Epithelial cell of alveolus of lung (primary cell): ENCODE measurements around the gene SLC25A11. TPM values are rescaled to one million over a fixed set of nuclear protein-coding genes. Genes with fewer than 3 reads are reported as not detected.

ENCODE experiments used
- total RNA-seq: library from RNA; depleted of rRNA; stranded (reverse); fragments of >200 nt; gene quantifications from 2 replicates; pipeline ENCODE4 v1.2.1, GENCODE V29; 2015

SLC25A11 gene, protein sequence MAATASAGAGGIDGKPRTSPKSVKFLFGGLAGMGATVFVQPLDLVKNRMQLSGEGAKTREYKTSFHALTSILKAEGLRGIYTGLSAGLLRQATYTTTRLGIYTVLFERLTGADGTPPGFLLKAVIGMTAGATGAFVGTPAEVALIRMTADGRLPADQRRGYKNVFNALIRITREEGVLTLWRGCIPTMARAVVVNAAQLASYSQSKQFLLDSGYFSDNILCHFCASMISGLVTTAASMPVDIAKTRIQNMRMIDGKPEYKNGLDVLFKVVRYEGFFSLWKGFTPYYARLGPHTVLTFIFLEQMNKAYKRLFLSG
- total RNA-seq = 52.3 and 67.7 TPM in 2 replicates

DNA sequence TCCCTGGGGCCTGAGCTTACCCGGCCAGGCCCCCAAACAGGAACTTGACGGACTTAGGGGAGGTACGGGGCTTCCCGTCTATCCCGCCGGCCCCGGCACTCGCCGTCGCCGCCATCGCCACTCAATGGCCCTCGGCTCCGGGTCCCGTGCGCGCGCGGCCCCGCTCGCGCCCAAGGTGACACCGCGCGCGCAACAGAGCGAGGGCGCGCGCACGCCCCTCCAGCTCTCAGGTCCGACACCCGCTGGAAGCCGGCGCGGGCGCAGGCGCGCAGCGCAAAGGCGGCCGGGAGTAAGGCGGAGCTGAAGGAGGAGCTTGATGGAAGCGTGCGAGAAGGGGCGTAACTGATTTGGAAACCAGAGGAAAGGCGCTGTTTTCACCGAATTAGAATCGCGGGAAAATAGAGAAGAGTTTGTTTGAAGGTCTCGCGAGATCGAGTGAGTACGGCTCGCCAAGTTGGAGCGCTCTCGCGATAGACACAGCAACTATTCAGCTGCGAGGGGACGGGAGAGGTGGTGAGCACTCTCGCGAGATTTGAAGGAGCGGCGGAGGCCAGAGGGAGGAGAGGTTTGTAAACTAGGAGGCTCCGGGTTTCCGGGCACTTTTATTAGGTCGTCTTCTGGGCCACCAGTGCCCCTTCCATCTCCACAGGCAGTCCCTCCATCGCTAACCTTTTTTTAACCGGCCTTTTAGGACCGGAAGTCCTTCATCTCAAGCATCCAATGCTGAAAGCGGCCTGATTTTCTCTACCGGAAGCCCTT lies at the start of gene SLC25A11, which contains the start of gene RNF167:
Gene SLC25A11 (minus strand): TSS at position 251 of the 759 bp plus-strand sequence. CDS start 136 bp downstream, at position 115.
Gene RNF167 (plus strand): TSS at position 473 of the 759 bp plus-strand sequence. CDS start 642 bp downstream, outside the sequence.

DNA sequence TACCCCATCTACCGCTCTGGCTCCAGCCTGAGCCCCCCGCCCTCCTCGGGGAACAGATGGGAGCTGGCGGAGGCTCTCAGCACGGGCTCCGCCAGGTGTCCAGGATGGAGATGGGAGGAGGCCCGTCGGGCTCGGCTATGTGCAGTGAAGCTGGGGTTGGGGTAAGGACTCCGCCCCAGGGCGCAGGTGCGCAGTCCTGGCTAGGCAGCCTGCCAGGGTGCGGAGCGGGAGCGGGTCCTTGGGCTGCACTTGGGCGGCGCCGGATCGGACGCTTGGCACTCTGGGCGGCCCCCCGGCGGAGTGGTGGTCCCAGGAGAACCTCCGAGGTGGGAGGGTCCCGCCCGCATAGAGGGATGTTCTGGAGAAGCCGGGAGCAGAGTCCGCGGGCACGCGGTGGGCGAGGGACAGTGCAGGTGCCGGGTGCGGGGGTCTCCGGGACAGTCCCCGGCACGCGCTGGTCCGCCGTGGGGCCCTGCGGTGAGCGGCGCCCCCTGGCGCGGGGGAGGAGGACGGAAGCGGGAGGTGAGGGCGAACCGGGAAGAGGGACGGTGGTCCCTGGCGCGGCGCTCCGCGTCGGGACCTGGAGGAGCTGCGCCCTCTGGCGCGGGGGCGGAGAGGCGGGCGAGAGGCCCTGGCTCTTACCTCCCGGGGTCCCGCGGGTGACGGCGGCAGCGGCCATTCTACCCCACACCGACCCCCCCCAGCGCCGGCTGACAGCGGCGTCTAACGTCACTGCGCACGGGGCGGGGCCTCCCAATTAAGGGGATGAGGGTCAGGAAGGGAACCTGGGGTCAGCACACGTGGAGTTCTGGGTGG lies 47.3 kb upstream of the SLC25A11 start, which contains the start of gene CAMTA2:
Gene CAMTA2 (minus strand): TSS at position 725 of the 816 bp plus-strand sequence. CDS start 1,453 bp downstream, outside the sequence.

DNA sequence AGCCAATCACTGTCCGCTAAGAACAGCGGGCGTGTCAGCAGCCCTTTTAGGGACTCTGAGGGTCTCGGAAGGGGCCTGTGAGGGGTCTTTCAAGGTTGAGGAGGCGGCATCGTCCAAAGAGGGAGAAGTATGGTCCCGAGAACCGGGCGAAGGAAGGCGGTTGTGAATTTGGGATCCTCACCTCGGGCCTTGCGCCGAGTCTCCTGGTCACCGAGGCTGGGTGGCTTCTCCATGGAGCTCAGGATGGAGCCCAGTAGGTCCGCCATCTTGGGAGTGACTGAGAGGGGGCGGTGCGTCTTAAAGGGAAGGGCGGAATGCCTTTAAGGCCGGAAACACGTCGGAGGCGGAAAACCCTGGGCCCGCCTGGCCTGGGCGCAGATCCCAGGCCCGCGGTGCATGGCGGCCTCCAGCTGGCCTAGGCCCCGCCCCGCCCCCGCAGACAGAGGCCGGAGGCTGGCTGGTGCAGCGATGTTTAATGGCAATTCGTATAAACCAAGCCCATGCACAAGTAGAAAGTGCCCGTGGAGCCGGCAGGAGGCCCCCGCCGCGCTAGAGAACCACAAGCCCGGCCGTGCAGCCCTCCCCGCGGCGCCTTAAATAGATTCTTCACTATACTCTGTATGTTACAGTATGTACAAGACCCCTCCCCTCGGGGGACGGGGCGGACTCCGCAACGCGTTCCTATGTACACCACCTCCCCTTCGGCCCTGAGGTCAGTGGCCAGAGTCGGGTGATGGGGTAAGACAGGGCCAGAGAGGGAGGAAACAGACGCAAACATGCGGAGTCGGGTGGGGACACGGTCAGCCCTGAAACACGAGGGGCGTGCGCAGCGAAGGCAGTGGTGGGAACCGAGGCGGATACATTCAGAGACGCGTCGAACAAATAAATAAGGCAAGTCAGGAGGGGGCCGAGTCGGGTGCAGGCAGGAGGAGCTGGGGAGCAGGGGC lies 28.0 kb upstream of the SLC25A11 start, which contains the start of gene SPAG7:
Gene SPAG7 (minus strand): TSS at position 279 of the 947 bp plus-strand sequence. CDS start 13 bp downstream, at position 266.

DNA sequence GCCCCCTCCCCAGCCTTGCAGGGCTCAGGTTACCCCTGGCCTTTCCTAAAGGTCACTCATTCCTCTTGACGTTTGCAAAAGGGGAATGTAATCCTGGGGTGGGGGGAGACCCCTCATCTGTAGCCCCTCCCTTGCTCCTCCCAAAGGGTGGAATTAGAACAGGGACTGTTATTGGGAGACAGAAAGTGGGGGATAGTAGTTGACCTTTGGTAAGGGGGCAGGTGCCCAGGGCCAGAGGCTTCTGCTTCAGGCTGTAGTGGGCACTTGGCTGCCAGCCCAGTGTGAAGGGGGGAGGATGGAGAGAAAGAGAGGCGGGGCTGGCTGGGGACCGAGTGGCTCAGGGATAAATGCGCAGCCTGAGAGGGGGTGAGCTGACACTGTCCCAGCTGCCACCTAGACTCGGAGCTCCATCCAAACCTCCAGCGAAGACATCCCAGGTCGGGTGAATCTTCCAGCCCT lies 10.9 kb upstream of the SLC25A11 start, which contains the start of gene ENO3:
Gene ENO3 (plus strand): TSS at position 374 of the 459 bp plus-strand sequence. CDS start 711 bp downstream, outside the sequence.

DNA sequence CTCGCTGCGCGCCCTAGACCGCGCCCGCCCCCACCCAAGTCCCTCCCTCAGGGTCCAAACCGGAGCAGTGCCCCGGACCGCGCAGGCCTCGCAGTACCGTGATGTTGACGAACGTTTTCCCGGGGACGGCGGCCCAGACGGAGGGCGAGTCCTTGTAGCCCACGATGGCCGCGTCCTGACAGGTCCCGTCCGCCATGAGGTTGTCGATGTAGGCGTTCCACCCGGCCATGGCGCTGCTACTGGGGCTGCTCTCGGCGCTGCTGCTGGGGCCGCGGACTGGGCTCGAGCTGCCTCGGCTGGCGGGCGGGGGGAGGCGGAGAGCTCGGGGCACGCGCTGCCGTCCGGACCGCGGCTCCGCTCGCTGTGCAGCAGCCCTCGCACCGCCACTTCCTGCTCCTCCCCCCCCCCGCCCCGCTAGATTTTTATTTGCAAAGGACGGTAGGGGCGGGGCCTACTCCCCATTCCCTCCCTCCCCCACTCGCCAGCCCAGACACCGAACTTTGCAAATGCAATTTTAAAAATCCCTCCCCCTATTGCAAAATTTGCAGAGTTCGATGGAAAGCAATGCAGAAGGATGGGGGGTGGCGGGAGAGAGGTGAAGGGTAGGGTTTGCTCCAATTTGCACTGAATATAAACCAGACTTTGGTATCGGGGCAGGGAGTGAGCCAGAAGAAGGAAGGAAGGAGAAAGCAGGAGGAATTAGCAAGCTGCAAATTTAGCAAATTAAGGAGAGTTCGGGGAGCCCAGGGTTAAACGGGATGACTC lies 8.5 kb upstream of the SLC25A11 start, which contains the start of gene PFN1:
Gene PFN1 (minus strand): TSS at position 365 of the 765 bp plus-strand sequence. CDS start 136 bp downstream, at position 229.

DNA sequence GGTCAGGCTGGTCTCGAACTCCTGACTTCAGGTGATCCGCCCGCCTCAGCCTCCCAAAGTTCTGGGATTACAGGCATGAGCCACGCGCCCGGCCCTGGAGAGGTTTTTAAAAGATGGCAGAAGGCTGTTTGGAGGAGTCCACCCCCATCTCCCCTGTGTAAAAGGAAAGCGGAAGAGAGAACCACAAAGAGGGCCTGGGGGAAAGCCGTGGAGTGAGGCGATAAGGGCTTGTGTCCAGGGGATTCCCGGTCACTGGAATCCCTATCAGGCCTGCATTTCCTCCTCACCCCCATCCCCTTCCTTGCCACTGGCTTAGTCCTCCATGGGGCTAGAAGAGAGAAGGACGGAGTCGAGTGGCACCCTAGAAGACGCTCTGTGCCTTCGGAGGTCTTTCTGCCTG lies 7.9 kb downstream of the SLC25A11 start, which contains the start of gene GP1BA:
Gene GP1BA (plus strand): TSS at position 315 of the 400 bp plus-strand sequence. CDS start 328 bp downstream, outside the sequence.

DNA sequence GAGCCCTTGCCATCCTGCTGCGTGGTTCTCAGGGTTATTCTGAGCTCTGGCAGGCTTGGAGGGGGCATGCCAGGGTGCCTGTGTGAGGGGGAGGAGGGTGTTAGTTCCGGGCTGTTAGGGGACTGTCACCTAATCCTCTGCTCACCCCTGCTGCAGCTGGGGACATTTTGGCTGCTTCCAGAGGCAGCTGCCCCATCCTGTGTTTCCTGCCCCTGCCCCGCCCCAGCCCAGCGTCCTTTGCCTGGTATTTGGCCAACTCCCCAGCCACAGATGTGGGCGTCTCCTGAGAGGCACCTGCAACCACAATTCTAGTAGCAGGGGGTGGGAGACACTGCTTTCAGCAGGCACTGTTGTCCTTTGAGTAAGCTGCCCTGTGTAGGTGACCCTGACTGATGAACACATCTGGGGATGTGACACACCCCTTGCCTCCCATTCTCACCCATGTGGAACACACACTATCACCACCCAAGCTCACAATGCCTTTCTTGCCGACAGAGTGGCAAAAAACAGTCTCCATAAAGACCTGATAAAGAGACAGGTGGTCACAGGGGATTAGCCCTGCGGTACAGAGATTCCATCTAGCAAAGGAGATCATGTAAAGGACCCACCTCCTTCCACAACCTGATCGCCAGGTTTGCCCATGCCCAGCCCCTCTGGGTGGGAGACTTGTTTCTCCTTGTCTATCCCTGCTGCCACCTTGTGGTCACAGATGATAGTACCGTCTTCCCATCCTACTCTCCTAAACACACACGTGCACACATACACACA lies 36.6 kb downstream of the SLC25A11 start, which contains the start of gene CHRNE:
Gene CHRNE (minus strand): TSS at position 48 of the 768 bp plus-strand sequence. CDS start 35 bp downstream, at position 13.

DNA sequence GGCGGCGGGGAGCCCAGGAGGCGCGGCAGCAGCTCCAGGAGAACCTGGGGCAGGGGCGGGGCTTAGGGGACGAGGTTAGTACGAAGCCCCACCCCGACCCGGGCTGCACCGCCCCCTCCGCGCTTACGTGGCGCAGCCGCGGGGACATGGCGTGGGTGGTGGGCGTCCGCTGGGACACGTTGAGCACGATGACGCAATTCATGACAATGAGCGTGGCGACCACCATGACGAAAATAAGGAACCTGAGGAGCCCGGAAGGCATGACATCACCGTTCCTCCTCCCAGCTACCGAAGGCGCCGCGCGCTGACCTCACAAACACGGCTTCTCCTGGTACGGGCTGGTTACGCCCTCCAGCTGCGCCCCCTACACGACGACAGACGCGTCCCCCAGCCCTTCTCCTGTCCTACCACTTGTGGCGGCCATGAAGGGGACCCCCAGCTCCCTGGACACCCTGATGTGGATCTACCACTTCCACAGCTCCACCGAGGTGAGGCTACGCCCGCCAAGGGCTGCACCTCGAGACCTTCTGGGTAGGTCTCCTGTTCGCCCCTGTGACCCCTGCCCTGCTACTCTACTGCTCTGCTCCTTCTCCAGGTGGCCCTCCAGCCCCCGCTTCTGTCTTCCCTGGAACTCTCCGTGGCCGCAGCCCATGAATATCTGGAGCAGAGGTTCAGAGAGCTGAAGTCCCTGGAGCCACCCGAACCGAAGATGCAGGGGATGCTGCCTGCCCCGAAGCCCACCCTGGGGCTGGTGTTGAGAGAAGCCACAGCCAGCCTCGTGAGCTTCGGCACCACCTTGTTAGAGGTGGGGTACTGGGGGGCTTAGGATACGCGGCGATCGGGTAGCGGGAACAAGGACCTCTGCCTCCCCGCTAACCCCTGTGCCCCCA lies 40.3 kb downstream of the SLC25A11 start, which contains the start of gene C17orf107:
Gene C17orf107 (plus strand): TSS at position 196 of the 890 bp plus-strand sequence. CDS start 227 bp downstream, at position 423.

Other genes starting within 250 kb of the SLC25A11 start
- 31.0 and 33.6 TPM in 2 replicates for gene PELP1, start 235.9 kb downstream of the SLC25A11 start, total RNA-seq
- 8.4 and 14.3 TPM in 2 replicates for gene ARRB2, start 229.4 kb downstream of the SLC25A11 start, total RNA-seq
- gene MED11, start 208.6 kb downstream of the SLC25A11 start, total RNA-seq = 8.9 and 18.6 TPM in 2 replicates
- gene ZMYND15, start 200.2 kb downstream of the SLC25A11 start, total RNA-seq = 0.72 TPM in 1 of 2 replicates, not detected in the other
- gene CXCL16, start 200.1 kb downstream of the SLC25A11 start, total RNA-seq = 0.24 and 1.4 TPM in 2 replicates
- not detected in 2 replicates for gene TM4SF5, start 168.2 kb downstream of the SLC25A11 start, total RNA-seq
- not detected in 2 replicates for gene VMO1, start 153.7 kb downstream of the SLC25A11 start, total RNA-seq
- not detected in 2 replicates for gene GLTPD2, start 151.1 kb downstream of the SLC25A11 start, total RNA-seq
- gene PSMB6, start 143.9 kb downstream of the SLC25A11 start, total RNA-seq = 133 and 309 TPM in 2 replicates
- gene PLD2, start 132.9 kb downstream of the SLC25A11 start, total RNA-seq = 11.8 and 17.2 TPM in 2 replicates
- gene MINK1, start 106.7 kb downstream of the SLC25A11 start, total RNA-seq = 17.5 and 26.3 TPM in 2 replicates
- 0.80 and 7.0 TPM in 2 replicates for gene C17orf107, start 40.5 kb downstream of the SLC25A11 start, total RNA-seq
- 0.39 TPM in 1 of 2 replicates, not detected in the other for gene CHRNE, start 36.9 kb downstream of the SLC25A11 start, total RNA-seq
- not detected in 2 replicates for gene GP1BA, start 7.8 kb downstream of the SLC25A11 start, total RNA-seq
- 42.0 and 53.0 TPM in 2 replicates for gene RNF167, start 222 bp upstream of the SLC25A11 start, total RNA-seq
- gene PFN1, start 8.5 kb upstream of the SLC25A11 start, total RNA-seq = 668 and 1,703 TPM in 2 replicates
- gene ENO3, start 11.1 kb upstream of the SLC25A11 start, total RNA-seq = 2.6 and 17.2 TPM in 2 replicates
- gene SPAG7, start 27.8 kb upstream of the SLC25A11 start, total RNA-seq = 59.9 and 68.7 TPM in 2 replicates
- 8.9 and 20.3 TPM in 2 replicates for gene CAMTA2, start 47.6 kb upstream of the SLC25A11 start, total RNA-seq
- 0.32 and 0.39 TPM in 2 replicates for gene INCA1, start 57.5 kb upstream of the SLC25A11 start, total RNA-seq
- 28.3 and 33.7 TPM in 2 replicates for gene KIF1C, start 57.9 kb upstream of the SLC25A11 start, total RNA-seq
- gene SLC52A1, start 95.4 kb upstream of the SLC25A11 start, total RNA-seq = not detected in 2 replicates
- 1.0 and 1.3 TPM in 2 replicates for gene ZFP3, start 138.4 kb upstream of the SLC25A11 start, total RNA-seq
- 6.9 and 12.4 TPM in 2 replicates for gene ZNF232, start 171.8 kb upstream of the SLC25A11 start, total RNA-seq
- 0.24 TPM in 1 of 2 replicates, not detected in the other for gene USP6, start 176.0 kb upstream of the SLC25A11 start, total RNA-seq